ENCODE measurements around the gene APOBEC3A. TPM values are rescaled to one million over a fixed set of nuclear protein-coding genes. Genes with fewer than 3 reads are reported as not detected.
"Not testable (repeated sequence)": the region's sequence is repeated elsewhere in the genome, so short reads cannot be mapped to it uniquely, and the experiment has no call there.

The APOBEC3A gene
- total RNA-seq, 1 donor from 2014 or later, result not detected

- DNase-seq (ENCODE audit: extremely low read depth, low read depth, low spot score), result no peak
Measured at GRCh38 chr22:38957808-38958650, 620 bp downstream of the APOBEC3A start.

DNA sequence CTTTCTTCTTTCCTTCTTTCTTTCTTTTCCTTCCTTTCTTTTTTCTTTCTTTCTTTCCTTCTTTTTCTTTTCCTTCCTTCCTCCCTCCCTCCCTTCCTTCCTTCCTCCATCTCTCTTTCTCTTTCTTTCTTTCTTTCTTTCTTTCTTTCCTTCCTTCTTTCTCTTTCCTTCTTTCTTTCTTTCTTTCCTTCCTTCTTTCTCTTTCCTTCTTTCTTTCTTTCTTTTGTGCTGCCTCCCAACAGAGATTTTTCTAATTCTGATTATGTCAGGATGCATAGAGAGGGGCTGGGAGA is 1.2 kb downstream of the APOBEC3A start:
- DNase-seq (ENCODE audit: extremely low read depth, low read depth, low spot score), result not testable (repeated sequence)

GRCh38 chr22:38959590-38959989 is 2.2 kb downstream of the APOBEC3A start:
- no peak for DNase-seq (ENCODE audit: extremely low read depth, low read depth, low spot score)

- not testable (repeated sequence) for DNase-seq (ENCODE audit: extremely low read depth, low read depth, low spot score)
Measured at GRCh38 chr22:38960673-38961072, 3.3 kb downstream of the APOBEC3A start.

DNA sequence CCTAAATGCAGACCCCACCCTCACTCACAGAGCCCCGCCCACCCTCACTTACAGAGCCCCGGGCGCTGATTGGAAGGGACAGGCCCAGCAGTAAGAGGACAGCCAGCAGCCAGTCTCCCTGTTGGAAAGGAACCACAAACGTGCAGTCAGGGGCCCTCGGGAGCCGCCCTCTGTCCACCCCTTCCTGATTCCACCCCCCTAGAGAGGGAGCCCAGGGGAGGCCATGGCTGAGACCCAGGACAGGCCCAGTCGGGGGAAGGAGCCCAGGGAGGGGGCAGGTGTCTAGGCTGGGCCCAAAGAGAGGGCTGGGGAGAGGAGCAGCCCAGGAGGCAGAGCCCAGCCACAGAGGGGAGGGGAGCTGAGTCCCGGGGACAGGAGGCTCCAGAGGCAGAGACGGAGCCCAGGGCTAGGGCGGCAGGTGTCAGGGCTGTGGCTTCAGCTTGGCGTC is 5.9 kb downstream of the APOBEC3A start:
- DNase-seq (ENCODE audit: extremely low read depth, low read depth, low spot score), result not testable (repeated sequence)

- DNase-seq (ENCODE audit: extremely low read depth, low read depth, low spot score), result no peak
Measured at GRCh38 chr22:38963872-38964271, 6.5 kb downstream of the APOBEC3A start.

DNA sequence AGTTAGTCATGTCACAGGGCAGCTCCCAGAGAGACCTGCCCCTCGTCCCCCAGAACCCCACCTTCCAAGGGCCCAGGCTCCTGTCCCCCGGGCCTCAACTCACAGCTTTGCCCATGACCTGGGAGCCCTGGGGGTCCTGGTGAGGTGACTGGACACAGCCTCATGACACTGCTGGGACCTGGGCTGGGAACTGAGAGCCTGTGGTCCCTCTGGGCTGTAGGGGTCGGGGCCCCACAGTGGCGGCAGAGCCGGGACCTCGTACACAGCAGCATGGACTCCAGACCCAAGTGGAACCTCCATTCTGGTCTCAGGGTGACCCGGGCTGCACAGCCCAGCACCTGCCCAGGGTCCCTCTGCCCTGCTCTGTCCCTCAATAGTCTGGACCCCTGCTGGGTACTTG is 6.9 kb downstream of the APOBEC3A start:
- DNase-seq (ENCODE audit: extremely low read depth, low read depth, low spot score), result no peak

- DNase-seq (ENCODE audit: extremely low read depth, low read depth, low spot score), result no peak
Measured at GRCh38 chr22:38964989-38965388, 7.6 kb downstream of the APOBEC3A start.

- no peak for DNase-seq (ENCODE audit: extremely low read depth, low read depth, low spot score)
Measured at GRCh38 chr22:38965614-38966379, 8.4 kb downstream of the APOBEC3A start.

- no peak for DNase-seq (ENCODE audit: extremely low read depth, low read depth, low spot score)
Measured at GRCh38 chr22:38966380-38966702, 8.9 kb downstream of the APOBEC3A start.

DNA sequence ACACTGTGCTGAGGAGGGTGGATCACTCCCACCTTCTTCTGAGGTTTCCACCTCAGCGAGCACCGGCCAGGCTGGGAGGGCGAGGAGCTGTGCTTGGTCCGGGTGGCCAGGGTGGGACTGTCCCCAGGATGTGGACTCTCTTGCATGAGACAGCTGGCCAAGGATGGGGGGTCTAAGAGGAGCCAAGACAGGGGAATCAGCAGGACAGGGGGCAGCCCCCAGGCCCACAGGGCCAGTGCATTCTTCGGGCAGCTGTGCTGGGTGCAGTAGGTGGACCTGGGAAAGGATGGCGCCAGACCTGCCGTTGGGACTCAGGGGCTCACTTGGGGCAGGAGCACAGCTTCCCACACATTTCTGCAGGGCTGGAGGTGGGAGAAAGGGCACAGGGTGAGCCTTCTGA is 9.5 kb downstream of the APOBEC3A start:
- no peak for DNase-seq (ENCODE audit: extremely low read depth, low read depth, low spot score)

GRCh38 chr22:38967451-38968450 is 10.3 kb downstream of the APOBEC3A start:
- DNase-seq (ENCODE audit: extremely low read depth, low read depth, low spot score), result no peak

DNA sequence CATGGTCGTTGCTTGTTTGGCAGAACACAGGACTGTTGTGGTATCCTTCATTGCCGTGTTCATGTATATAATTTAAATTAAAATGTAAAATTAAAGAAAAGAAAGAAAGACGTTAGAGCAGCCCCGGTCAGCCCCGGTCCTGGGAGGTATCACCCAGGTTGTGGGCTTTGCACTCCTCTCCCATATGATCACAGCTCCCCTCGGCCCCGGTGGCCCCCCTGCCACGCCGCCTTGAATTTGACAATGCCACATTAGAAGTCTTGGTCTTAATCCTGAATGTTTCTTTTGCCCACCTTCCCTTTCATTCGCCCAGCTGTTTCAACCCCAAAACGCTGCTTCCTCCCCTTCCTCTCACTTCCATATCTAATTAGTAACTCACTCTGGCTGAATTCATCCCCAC is 11.4 kb downstream of the APOBEC3A start:
- no peak for DNase-seq (ENCODE audit: extremely low read depth, low read depth, low spot score)

- DNase-seq (ENCODE audit: extremely low read depth, low read depth, low spot score), result no peak
Measured at GRCh38 chr22:38970551-38970950, 13.1 kb downstream of the APOBEC3A start.

- DNase-seq (ENCODE audit: extremely low read depth, low read depth, low spot score), result no peak
Measured at GRCh38 chr22:38971202-38971601, 13.8 kb downstream of the APOBEC3A start.

- no peak for DNase-seq (ENCODE audit: extremely low read depth, low read depth, low spot score)
Measured at GRCh38 chr22:38971791-38972190, 14.4 kb downstream of the APOBEC3A start.

DNA sequence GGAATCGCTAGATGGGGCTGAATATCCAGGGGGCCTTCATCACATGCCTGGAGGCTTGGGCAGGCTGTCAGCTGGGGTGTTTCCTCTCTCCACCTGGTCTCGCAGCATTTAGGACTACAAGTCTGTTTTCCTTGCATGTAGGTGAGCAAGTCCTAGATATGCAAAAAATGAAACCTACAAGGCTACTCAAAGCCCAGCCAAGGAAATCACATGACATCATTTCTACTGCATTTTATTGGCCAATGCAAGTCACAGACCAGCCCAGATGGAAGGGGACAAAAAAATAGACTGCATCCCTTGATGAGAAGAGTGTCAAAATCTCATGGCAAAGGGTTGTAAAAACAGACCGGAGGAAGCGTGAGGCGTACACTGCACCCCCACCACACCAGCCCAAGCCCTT is 15.1 kb downstream of the APOBEC3A start:
- no peak for DNase-seq (ENCODE audit: extremely low read depth, low read depth, low spot score)

GRCh38 chr22:38973289-38974169 is 16.1 kb downstream of the APOBEC3A start:
- DNase-seq (ENCODE audit: extremely low read depth, low read depth, low spot score), result no peak

DNA sequence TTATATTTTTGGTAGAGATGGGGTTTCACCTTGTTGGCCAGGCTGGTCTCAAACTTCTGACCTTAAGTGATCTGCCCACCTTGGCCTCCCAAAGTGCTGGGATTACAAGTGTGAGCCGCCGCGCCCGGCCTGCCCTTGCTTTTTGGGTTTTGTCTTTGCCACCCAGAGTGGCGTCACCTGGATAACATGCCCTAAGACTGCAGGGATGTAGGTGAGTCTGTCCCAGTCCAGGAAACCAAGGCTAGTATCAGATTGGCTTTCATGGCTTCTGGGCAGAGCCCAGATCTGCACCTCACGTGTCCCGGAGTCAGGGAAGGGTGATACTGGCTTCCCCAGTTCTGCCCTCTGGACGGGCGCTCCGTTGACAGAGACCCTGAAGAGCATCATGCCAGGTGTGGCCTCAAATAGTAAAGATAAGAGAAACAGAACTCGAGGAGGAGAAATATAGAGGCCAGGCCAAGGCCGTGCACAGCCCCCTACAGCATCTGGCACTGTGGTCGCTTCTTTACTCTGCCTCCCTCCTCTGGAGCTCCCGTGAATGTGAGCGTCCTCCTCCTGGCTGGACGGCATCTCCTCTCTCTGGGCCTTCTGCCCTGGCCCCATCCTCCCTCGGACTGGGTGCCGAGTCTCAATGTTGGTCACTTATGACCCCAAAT is 16.9 kb downstream of the APOBEC3A start:
- no peak for DNase-seq (ENCODE audit: extremely low read depth, low read depth, low spot score)

GRCh38 chr22:38974826-38975175 is 17.4 kb downstream of the APOBEC3A start:
- DNase-seq (ENCODE audit: extremely low read depth, low read depth, low spot score), result no peak
